Karpas-422 (cell line): Measurements from ENCODE around the gene PNMA6A. TPM values are rescaled to one million over a fixed set of nuclear protein-coding genes. Genes with fewer than 3 reads are reported as not detected.

Experiments
- DNase-seq: peaks from one replicate; pipeline ENCODE4 v3.0.0-alpha.2; 2015
- H2AFZ ChIP-seq: fragments of 200-600 bp; sonication (generic); 2 replicates; pipeline ENCODE4 v1.6.1; 2014; ENCODE audit warnings: antibody characterized with exemption, low read length, mixed read lengths
- H3K27ac ChIP-seq: fragments of 200-600 bp; sonication (generic); 2 replicates; pipeline ENCODE4 v1.5.1; 2014; ENCODE audit warnings: mild to moderate bottlenecking, low read length, moderate library complexity
- H3K27me3 ChIP-seq: fragments of 200-600 bp; sonication (generic); 2 replicates; pipeline ENCODE4 v1.6.1; 2014; ENCODE audit warnings: low read length, mixed read lengths
- H3K36me3 ChIP-seq: fragments of 200-600 bp; sonication (generic); 2 replicates; pipeline ENCODE4 v1.6.1; 2014; ENCODE audit warnings: low read length, mixed read lengths; ENCODE audit not compliant: insufficient read depth
- H3K4me1 ChIP-seq: fragments of 200-600 bp; sonication (generic); 2 replicates; pipeline ENCODE4 v1.6.1; 2014; ENCODE audit warnings: mild to moderate bottlenecking, low read length, mixed read lengths
- H3K4me2 ChIP-seq: fragments of 200-600 bp; sonication (generic); 2 replicates; pipeline ENCODE4 v1.6.1; 2014; ENCODE audit warnings: low read length, low read depth, mild to moderate bottlenecking; ENCODE audit not compliant: poor library complexity, severe bottlenecking
- H3K4me3 ChIP-seq: fragments of 200-600 bp; sonication (generic); 2 replicates; pipeline ENCODE4 v1.5.1; 2014; ENCODE audit warnings: mild to moderate bottlenecking, antibody characterized with exemption, low read length, mixed read lengths
- H3K79me2 ChIP-seq: fragments of 200-600 bp; sonication (generic); 2 replicates; pipeline ENCODE4 v1.6.1; 2014; ENCODE audit warnings: mild to moderate bottlenecking, low read length, mixed read lengths
- H3K9ac ChIP-seq: fragments of 200-600 bp; sonication (generic); 2 replicates; pipeline ENCODE4 v1.6.0; 2014; ENCODE audit warnings: low read length
- H3K9me2 ChIP-seq: fragments of 200-600 bp; sonication (generic), shearing (Covaris generic); replicated peaks from 2 replicates; pipeline ENCODE4 v1.6.0; 2014; ENCODE audit warnings: mild to moderate bottlenecking, low read length, moderate library complexity; ENCODE audit not compliant: insufficient read depth
- H3K9me3 ChIP-seq: fragments of 300-700, 200-600 bp; sonication (generic); 2 replicates; pipeline ENCODE4 v1.6.1; 2014; ENCODE audit warnings: low read length, mixed read lengths
- H4K20me1 ChIP-seq: fragments of 200-600 bp; sonication (generic); 2 replicates; pipeline ENCODE4 v1.6.1; 2014; ENCODE audit warnings: mild to moderate bottlenecking, antibody characterized with exemption, low read length, low read depth; ENCODE audit not compliant: insufficient read depth
- total RNA-seq: library from RNA; depleted of rRNA; stranded (reverse); fragments of >200 nt; shearing (Covaris generic); gene quantifications from 2 replicates; pipeline ENCODE4 v1.2.3, GENCODE V29; 2014; ENCODE audit warnings: low replicate concordance

PNMA6A gene
- total RNA-seq, 1 experiment from 2014 or later: not detected

DNA sequence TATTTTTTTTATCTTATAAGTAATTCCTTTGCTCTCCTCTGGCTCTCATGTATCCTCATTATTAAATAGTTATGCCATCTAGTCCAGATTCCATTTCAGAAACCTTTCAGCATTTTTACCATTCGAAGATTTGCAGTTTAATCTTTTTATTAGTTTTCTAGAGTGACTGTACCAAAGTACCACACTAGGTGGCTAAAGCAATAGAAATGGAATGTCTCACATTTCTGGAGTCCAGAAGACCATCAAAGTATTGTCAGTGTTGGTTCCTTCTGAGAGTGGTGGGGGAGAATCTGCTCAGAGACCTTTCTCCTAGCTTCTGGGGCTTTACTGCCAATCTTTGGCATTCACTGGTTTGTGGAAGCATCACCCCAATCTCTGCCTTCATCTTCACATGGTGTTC is 19.7 kb upstream of the PNMA6A start:
- no peak for DNase-seq
- Histone ChIP-seq H3K79me2 (no peaks in the 10 kb centered on the region), H3K4me3 (no peak overlapping the region), H3K9me2 (no peaks in the 10 kb centered on the region), H2AFZ (no peak overlapping the region), H3K9me3 (no peaks in the 10 kb centered on the region), H3K27ac (no peak overlapping the region), H3K4me2 (no peak overlapping the region), H3K27me3 (no peaks in the 10 kb centered on the region), H3K9ac (no peak overlapping the region), H3K36me3 (no peaks in the 10 kb centered on the region), H3K4me1 (no peaks in the 10 kb centered on the region), H4K20me1 (no peaks in the 10 kb centered on the region)

- no peak for DNase-seq
- Histone ChIP-seq H3K4me3 (no peak within 1 kb of the TSS), H4K20me1 (no peaks in the 10 kb centered on the region)
Observed at GRCh38 chrX:153055871-153056749, 16.1 kb upstream of the PNMA6A start, which contains the start of gene PNMA3. Gene PNMA3 (plus strand): TSS chrX:153056470. CDS start chrX:153057056, 586 bp downstream.

GRCh38 chrX:153057281-153057680 is 15.0 kb upstream of the PNMA6A start:
- Histone ChIP-seq H3K27me3 (no peaks in the 10 kb centered on the region), H3K4me3 (no peak overlapping the region), H3K4me1 (no peaks in the 10 kb centered on the region), H3K9ac (no peak overlapping the region), H3K9me3 (no peaks in the 10 kb centered on the region), H3K79me2 (no peaks in the 10 kb centered on the region), H3K4me2 (no peak overlapping the region), H2AFZ (no peak overlapping the region), H3K27ac (no peak overlapping the region), H3K36me3 (no peaks in the 10 kb centered on the region), H4K20me1 (no peaks in the 10 kb centered on the region), H3K9me2 (no peaks in the 10 kb centered on the region)
- no peak for DNase-seq

More at GRCh38 chrX:153055871-153056749, 16.1 kb upstream of the PNMA6A start, which contains the start of gene PNMA3:
- no peaks in the 10 kb centered on the region for H3K79me2 ChIP-seq
- H3K36me3 ChIP-seq: no peaks in the 10 kb centered on the region
- H3K9ac ChIP-seq: no peak within 1 kb of the TSS
- H3K4me1 ChIP-seq: no peaks in the 10 kb centered on the region
- H3K4me2 ChIP-seq: no peak within 1 kb of the TSS
- no peak within 1 kb of the TSS for H2AFZ ChIP-seq
- H3K27ac ChIP-seq: no peak within 1 kb of the TSS
- no peaks in the 10 kb centered on the region for H3K9me3 ChIP-seq
- no peaks in the 10 kb centered on the region for H3K27me3 ChIP-seq
- H3K9me2 ChIP-seq: no peaks in the 10 kb centered on the region

GRCh38 chrX:153059191-153060094 is 12.8 kb upstream of the PNMA6A start:
- Histone ChIP-seq H3K9ac (no peak overlapping the region), H4K20me1 (no peaks in the 10 kb centered on the region)

GRCh38 chrX:153060095-153060445 is 12.2 kb upstream of the PNMA6A start:
- Histone ChIP-seq H3K4me3 (no peak overlapping the region), H3K79me2 (no peaks in the 10 kb centered on the region), H3K4me2 (no peak overlapping the region), H3K27me3 (no peaks in the 10 kb centered on the region), H3K9ac (no peak overlapping the region), H3K9me2 (no peaks in the 10 kb centered on the region), H2AFZ (no peak overlapping the region), H3K4me1 (no peaks in the 10 kb centered on the region), H4K20me1 (no peaks in the 10 kb centered on the region), H3K9me3 (no peaks in the 10 kb centered on the region), H3K27ac (no peak overlapping the region), H3K36me3 (no peaks in the 10 kb centered on the region)
- no peak for DNase-seq

More at GRCh38 chrX:153059191-153060094, 12.8 kb upstream of the PNMA6A start:
- Histone ChIP-seq H3K27ac (no peak overlapping the region), H3K4me2 (no peak overlapping the region), H3K27me3 (no peaks in the 10 kb centered on the region), H2AFZ (no peak overlapping the region), H3K4me3 (no peak overlapping the region), H3K9me2 (no peaks in the 10 kb centered on the region), H3K36me3 (no peaks in the 10 kb centered on the region), H3K4me1 (no peaks in the 10 kb centered on the region), H3K79me2 (no peaks in the 10 kb centered on the region), H3K9me3 (no peaks in the 10 kb centered on the region)
- no peak for DNase-seq

DNA sequence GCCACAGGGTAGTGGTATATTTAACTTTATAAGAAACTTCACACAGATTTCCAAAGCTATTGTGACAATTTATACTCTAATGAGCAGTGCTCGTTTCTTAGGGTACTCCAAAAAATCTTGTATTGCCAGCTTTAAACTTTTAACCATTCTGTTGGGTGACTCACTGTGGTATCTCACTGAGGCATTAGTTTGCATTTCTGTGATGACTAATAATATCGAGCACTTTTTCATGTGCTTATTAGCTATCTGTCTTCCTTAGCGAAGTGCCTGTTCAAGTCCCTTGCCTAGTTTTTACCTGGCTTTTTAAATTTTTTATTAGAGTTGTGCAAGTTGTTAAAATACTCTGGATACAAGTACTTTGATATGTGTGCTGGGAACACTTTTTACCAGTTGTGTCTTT is 10.5 kb upstream of the PNMA6A start:
- Histone ChIP-seq H3K9me2 (no peaks in the 10 kb centered on the region), H2AFZ (no peak overlapping the region), H3K27me3 (no peaks in the 10 kb centered on the region), H3K27ac (no peak overlapping the region), H3K9ac (no peak overlapping the region), H3K36me3 (no peaks in the 10 kb centered on the region), H3K4me1 (no peaks in the 10 kb centered on the region), H3K4me3 (no peak overlapping the region), H4K20me1 (no peaks in the 10 kb centered on the region), H3K9me3 (no peaks in the 10 kb centered on the region), H3K4me2 (no peak overlapping the region), H3K79me2 (no peaks in the 10 kb centered on the region)
- no peak for DNase-seq

GRCh38 chrX:153063315-153063714 is 8.9 kb upstream of the PNMA6A start:
- Histone ChIP-seq H3K27ac (no peak overlapping the region), H3K4me2 (no peak overlapping the region), H3K4me1 (no peaks in the 10 kb centered on the region), H3K9me2 (no peaks in the 10 kb centered on the region), H2AFZ (no peak overlapping the region), H3K36me3 (no peaks in the 10 kb centered on the region), H3K9ac (no peak overlapping the region), H3K27me3 (no peaks in the 10 kb centered on the region), H3K79me2 (no peaks in the 10 kb centered on the region), H4K20me1 (no peaks in the 10 kb centered on the region), H3K4me3 (no peak overlapping the region), H3K9me3 (no peaks in the 10 kb centered on the region)
- DNase-seq: no peak

DNA sequence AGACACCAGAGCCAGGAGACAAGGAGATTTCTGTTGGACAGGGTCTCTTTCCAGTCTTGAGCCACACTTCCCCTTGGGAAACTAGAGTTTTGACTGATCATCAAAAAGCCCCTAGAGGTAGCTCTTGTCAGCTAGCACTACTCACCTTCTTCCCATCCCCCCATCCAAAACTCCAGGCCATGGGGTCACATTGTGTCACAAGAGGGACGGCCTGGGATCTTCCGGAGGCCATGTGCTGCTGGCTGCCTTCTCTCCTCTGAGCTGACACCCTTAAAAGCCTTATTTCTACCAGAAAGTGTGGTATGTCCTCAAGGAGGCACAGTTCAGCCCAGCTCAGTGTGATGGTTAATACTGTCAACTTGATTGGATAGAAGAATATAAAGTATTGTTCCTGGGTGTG is 8.2 kb upstream of the PNMA6A start:
- H3K9me2 ChIP-seq: no peaks in the 10 kb centered on the region
- no peak overlapping the region for H3K27ac ChIP-seq
- no peaks in the 10 kb centered on the region for H3K79me2 ChIP-seq
- no peak overlapping the region for H3K4me3 ChIP-seq
- H3K27me3 ChIP-seq: no peaks in the 10 kb centered on the region
- no peaks in the 10 kb centered on the region for H3K9me3 ChIP-seq
- H3K4me1 ChIP-seq: no peaks in the 10 kb centered on the region
- no peak overlapping the region for H3K4me2 ChIP-seq
- DNase-seq: no peak
- H2AFZ ChIP-seq: no peak overlapping the region
- no peaks in the 10 kb centered on the region for H3K36me3 ChIP-seq
- H3K9ac ChIP-seq: no peak overlapping the region
- no peaks in the 10 kb centered on the region for H4K20me1 ChIP-seq
